PC-9 (cell line): ENCODE data around the gene VASH2. TPM values are rescaled to one million over a fixed set of nuclear protein-coding genes. Genes with fewer than 3 reads are reported as not detected.

Source experiments
- BruUV-seq: library from RNA; stranded (reverse); fragments of 400-500 nt; replicated peaks from 2 replicates; lab custom pipeline; 2021; lab: Mats Ljungman, UMichigan
- CTCF ChIA-PET: fragments of 300-600 bp; sonication (Branson Sonifier 250); formaldehyde crosslinking; loops from one replicate; lab custom pipeline; 2022; ENCODE audit warnings: antibody characterized with exemption; lab: Charles Lee
- POLR2A ChIA-PET: fragments of 300-600 bp; sonication (Branson Sonifier 250); formaldehyde crosslinking; loops from one replicate; lab custom pipeline; 2022; ENCODE audit warnings: antibody characterized with exemption; ENCODE audit not compliant: unreplicated experiment; lab: Charles Lee
- DNase-seq, 2 experiments: peaks; one replicate each; pipeline versions ENCODE4 v3.0.0 to v3.0.0-alpha.2; 2015 to 2022; ENCODE audit warnings: mixed read lengths in 1 of 2
- H2AFZ ChIP-seq: fragments of 200-600 bp; sonication (generic); 2 replicates; pipeline ENCODE4 v1.8.1; 2017; ENCODE audit warnings: antibody characterized with exemption
- H3F3A ChIP-seq: fragments of 200-600 bp; sonication (generic); 2 replicates; pipeline ENCODE4 v1.8.1; 2017; ENCODE audit warnings: antibody characterized with exemption, mild to moderate bottlenecking, low read depth; ENCODE audit not compliant: insufficient read depth
- H3K27ac ChIP-seq: fragments of 200-600 bp; sonication (generic); 2 replicates; pipeline ENCODE4 v1.6.1; 2016; ENCODE audit warnings: mixed run types
- H3K27me3 ChIP-seq: fragments of 200-600 bp; sonication (generic); 2 replicates; pipeline ENCODE4 v1.6.1; 2016; ENCODE audit warnings: low read depth, mixed run types; ENCODE audit not compliant: insufficient read depth
- H3K36me3 ChIP-seq: fragments of 200-600 bp; sonication (generic); 2 replicates; pipeline ENCODE4 v1.6.1; 2016; ENCODE audit warnings: low read depth, mixed run types
- H3K4me1 ChIP-seq: fragments of 200-600 bp; sonication (generic); replicated peaks from 2 replicates; pipeline ENCODE4 v1.6.1; 2016; ENCODE audit warnings: mixed run types; ENCODE audit not compliant: insufficient read depth
- H3K4me2 ChIP-seq: fragments of 200-600 bp; sonication (generic); 2 replicates; pipeline ENCODE4 v1.6.1; 2017; ENCODE audit warnings: mixed run types
- H3K4me3 ChIP-seq: fragments of 200-600 bp; sonication (generic); 2 replicates; pipeline ENCODE4 v1.6.1; 2016; ENCODE audit warnings: mixed run types
- H3K79me2 ChIP-seq: fragments of 200-600 bp; sonication (generic); 2 replicates; pipeline ENCODE4 v1.6.1; 2017; ENCODE audit warnings: low read depth, mixed run types
- H3K9me2 ChIP-seq: fragments of 200-600 bp; sonication (generic); 2 replicates; pipeline ENCODE4 v1.8.1; 2017; ENCODE audit warnings: mild to moderate bottlenecking; ENCODE audit not compliant: insufficient read depth
- H3K9me3 ChIP-seq: fragments of 200-600 bp; sonication (generic); 2 replicates; pipeline ENCODE4 v1.8.1; 2016; ENCODE audit warnings: low read depth; ENCODE audit not compliant: insufficient read depth
- H4K20me1 ChIP-seq: fragments of 200-600 bp; sonication (generic); 2 replicates; pipeline ENCODE4 v1.8.1; 2017; ENCODE audit not compliant: insufficient read depth
- CTCF ChIP-seq: fragments of 200-600 bp; sonication (generic); conservative IDR thresholded peaks from 2 replicates; pipeline ENCODE4 v1.6.1; 2017; ENCODE audit warnings: mixed run types, antibody characterized with exemption, mild to moderate bottlenecking, moderate library complexity
- EZH2 ChIP-seq: fragments of 200-600 bp; sonication (generic); IDR thresholded peaks from 2 replicates; pipeline ENCODE4 v1.8.0; 2017; ENCODE audit warnings: antibody characterized with exemption, low read depth
- intact Hi-C: fragments of 100-400 bp; cut with micrococcal nuclease; formaldehyde crosslinking; loops from one replicate; pipeline ENCODE4 v1.10.0; 2022; ENCODE audit not compliant: unreplicated experiment
- total RNA-seq: library from RNA; stranded (reverse); gene quantifications from 2 replicates; pipeline ENCODE4 v1.2.3, GENCODE V29; 2021

VASH2 gene
- total RNA-seq, 1 experiment from 2014 or later: not detected

- H3K4me3 ChIP-seq: no peak overlapping the region
- CTCF ChIA-PET: no interaction called here
- H3K36me3 ChIP-seq: no peaks in the 10 kb centered on the region
- H3F3A ChIP-seq: no peaks in the 10 kb centered on the region
- no peaks in the 10 kb centered on the region for H3K9me2 ChIP-seq
- no peaks in the 10 kb centered on the region for H3K4me1 ChIP-seq
- H3K27ac ChIP-seq: no peak overlapping the region
- no peak overlapping the region for H3K4me2 ChIP-seq
- DNase-seq: no peak
- H2AFZ ChIP-seq: no peak overlapping the region
- intact Hi-C loops: no loop called here
- H3K79me2 ChIP-seq: no peaks in the 10 kb centered on the region
- H3K9me3 ChIP-seq: no peaks in the 10 kb centered on the region
- H4K20me1 ChIP-seq: no peaks in the 10 kb centered on the region
- peaks cover 38% of the 10 kb centered on the region; the same call in 1 of the 2 replicates for H3K27me3 ChIP-seq
- TF ChIP-seq EZH2 (no peak), CTCF (no peak)
- BruUV-seq: no TSS peak
- POLR2A ChIA-PET: interaction anchor here (0.6 kb wide), 1 partner anchor 152 kb away, joined by 8 read pairs; no protein-coding TSS in a partner anchor
Measured at GRCh38 chr1:212971312-212971711, 21.0 kb downstream of the VASH2 start.

GRCh38 chr1:212973426-212973825, 23.1 kb downstream of the VASH2 start:
- Histone ChIP-seq H3F3A (no peaks in the 10 kb centered on the region), H3K4me2 (no peak overlapping the region), H3K4me1 (no peaks in the 10 kb centered on the region), H3K27ac (no peak overlapping the region), H3K36me3 (no peaks in the 10 kb centered on the region), H2AFZ (no peak overlapping the region), H3K9me3 (no peaks in the 10 kb centered on the region), H3K79me2 (no peaks in the 10 kb centered on the region), H3K27me3 (peaks cover 26% of the 10 kb centered on the region; the same call in 1 of the 2 replicates), H3K4me3 (no peak overlapping the region), H4K20me1 (no peaks in the 10 kb centered on the region), H3K9me2 (no peaks in the 10 kb centered on the region)
- intact Hi-C loops: no loop called here
- DNase-seq: no peak
- BruUV-seq: no TSS peak
- ChIA-PET CTCF (no interaction called here), POLR2A (no interaction called here)
- TF ChIP-seq EZH2 (no peak), CTCF (no peak)

GRCh38 chr1:212973899-212974298, 23.6 kb downstream of the VASH2 start:
- H3K9me3 ChIP-seq: no peaks in the 10 kb centered on the region
- H3K36me3 ChIP-seq: no peaks in the 10 kb centered on the region
- H3K4me1 ChIP-seq: no peaks in the 10 kb centered on the region
- POLR2A ChIA-PET: no interaction called here
- no peaks in the 10 kb centered on the region for H4K20me1 ChIP-seq
- H3K79me2 ChIP-seq: no peaks in the 10 kb centered on the region
- no peaks in the 10 kb centered on the region for H3F3A ChIP-seq
- TF ChIP-seq EZH2: no peak
- no peaks in the 10 kb centered on the region for H3K9me2 ChIP-seq
- DNase-seq: no peak
- no peak overlapping the region for H2AFZ ChIP-seq
- BruUV-seq: no TSS peak
- H3K27ac ChIP-seq: no peak overlapping the region
- CTCF ChIA-PET: no interaction called here
- peaks cover 22% of the 10 kb centered on the region; the same call in 1 of the 2 replicates for H3K27me3 ChIP-seq
- no peak overlapping the region for H3K4me2 ChIP-seq
- no peak overlapping the region for H3K4me3 ChIP-seq
- intact Hi-C loops: no loop called here

GRCh38 chr1:212974711-212975110, 24.4 kb downstream of the VASH2 start:
- Histone ChIP-seq H2AFZ (no peak overlapping the region), H3F3A (no peaks in the 10 kb centered on the region), H3K27me3 (peaks cover 22% of the 10 kb centered on the region; the same call in 1 of the 2 replicates), H4K20me1 (no peaks in the 10 kb centered on the region), H3K9me3 (no peaks in the 10 kb centered on the region), H3K4me1 (no peaks in the 10 kb centered on the region), H3K4me3 (no peak overlapping the region), H3K79me2 (no peaks in the 10 kb centered on the region), H3K27ac (no peak overlapping the region), H3K36me3 (no peaks in the 10 kb centered on the region), H3K4me2 (no peak overlapping the region), H3K9me2 (no peaks in the 10 kb centered on the region)
- TF ChIP-seq CTCF (no peak), EZH2 (no peak)
- intact Hi-C loops: no loop called here
- no TSS peak for BruUV-seq
- POLR2A ChIA-PET: no interaction called here
- CTCF ChIA-PET: no interaction called here
- no peak for DNase-seq
